HG03159 (cell line): Measurements from ENCODE around the gene EZH1.
A peak's percentile ranks its signal among the peaks of the same experiment; 100 is the strongest.

Experiments
- ATAC-seq: cut with Tn5 transposase; IDR thresholded peaks from one replicate; pipeline ENCODE4 v1.9.1; 2021; ENCODE audit warnings: mild to moderate bottlenecking, moderate library complexity; ENCODE audit not compliant: unreplicated experiment

Gene EZH1

DNA sequence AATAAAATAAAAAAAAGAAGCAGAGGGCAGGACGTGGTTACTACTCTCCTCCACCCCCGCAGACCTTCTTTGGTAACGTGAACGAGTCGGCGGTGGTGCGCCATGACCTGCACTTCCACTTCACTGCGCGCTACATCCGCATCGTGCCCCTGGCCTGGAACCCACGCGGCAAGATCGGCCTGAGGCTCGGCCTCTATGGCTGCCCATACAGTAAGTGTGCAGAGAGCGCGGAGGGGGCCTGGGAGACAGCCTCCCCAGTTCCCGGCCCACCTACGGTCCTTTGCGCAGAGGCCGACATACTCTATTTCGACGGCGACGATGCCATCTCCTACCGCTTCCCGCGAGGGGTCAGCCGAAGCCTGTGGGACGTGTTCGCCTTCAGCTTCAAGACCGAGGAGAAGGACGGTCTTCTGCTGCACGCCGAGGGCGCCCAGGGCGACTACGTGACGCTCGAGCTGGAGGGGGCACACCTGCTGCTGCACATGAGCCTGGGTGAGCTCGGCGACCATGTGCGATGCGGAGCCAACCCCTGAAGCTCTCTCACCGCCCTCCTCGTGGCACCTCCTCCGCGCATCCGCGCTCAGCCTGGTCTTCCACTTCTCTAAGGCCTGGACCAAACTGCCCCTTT is 59.8 kb downstream of the EZH1 start:
- ATAC-seq: no peak

DNA sequence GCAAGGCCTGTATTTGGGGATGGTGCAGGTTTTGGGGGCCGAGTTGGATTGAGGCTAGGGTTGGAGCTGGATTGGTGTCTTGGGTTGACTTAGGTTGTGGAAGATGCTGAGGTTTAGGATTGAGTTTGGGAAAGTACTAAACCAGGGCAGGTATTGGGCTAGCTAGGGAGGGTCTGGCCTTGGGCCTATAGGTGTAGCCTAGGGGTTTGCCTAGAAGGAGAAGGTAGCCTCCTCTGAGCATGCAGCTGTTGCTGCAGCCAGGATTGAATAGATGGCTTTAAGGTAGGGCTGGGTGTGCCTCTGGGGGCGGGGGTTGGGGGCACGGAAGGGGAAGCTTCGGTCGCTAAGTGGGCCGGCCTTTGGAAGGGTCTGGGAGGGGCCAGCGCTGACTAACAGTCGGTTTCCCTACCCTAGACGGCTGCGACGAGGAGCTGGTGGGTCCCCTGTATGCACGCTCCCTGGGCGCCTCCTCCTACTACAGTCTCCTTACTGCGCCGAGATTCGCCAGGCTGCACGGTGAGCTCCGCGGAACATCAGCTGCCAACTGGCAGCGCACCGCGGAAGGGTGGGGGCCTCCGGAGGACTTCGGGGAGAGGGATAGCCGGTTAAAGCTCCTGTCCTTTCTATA is 61.3 kb downstream of the EZH1 start:
- no peak for ATAC-seq

GRCh38 chr17:42682722-42683403 is 62.0 kb downstream of the EZH1 start:
- no peak for ATAC-seq

DNA sequence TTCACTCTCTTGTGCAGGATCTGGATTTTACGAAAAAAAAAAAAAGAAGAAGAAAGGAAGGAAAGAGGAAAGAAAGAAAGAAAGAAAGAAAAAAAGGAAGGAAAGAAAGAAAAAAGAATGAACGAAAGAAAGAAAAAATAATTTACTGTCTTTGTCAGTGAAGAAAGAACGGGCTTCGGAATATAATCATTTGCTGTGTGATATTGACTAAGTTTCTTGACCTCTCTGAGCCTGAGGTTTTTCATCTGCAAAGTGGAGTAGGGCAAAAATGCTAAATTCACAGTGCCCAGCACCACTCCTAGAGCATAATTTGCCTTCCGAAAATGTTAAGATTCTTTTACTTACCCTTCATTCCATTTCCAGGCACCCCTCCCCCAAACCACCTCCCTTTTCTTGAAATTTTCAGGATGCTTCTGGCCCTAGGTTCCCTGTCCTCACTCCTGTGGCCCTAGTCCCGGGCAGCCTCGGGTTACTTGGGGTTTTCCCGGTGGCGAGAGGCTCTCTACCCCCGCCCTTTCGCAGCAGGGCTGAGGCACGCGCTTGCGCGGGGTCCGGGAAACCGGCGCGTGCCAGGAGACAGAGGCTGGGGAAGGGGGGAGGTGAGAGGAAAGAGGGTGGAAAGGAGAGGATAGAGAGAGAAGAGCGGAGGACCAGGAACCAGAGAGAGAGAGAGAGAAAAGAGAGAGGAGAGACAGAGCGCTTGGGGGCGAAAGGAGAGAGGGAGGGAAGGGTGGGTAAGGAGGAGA is 62.7 kb downstream of the EZH1 start, which contains the start of gene CNTNAP1:
Gene CNTNAP1 (plus strand): TSS at position 556 of the 746 bp plus-strand sequence. CDS start 299 bp downstream, outside the sequence.
- no peak for ATAC-seq

- no peak for ATAC-seq
These were observed 64.5 kb downstream of the EZH1 start for GRCh38 chr17:42680331-42680808.

DNA sequence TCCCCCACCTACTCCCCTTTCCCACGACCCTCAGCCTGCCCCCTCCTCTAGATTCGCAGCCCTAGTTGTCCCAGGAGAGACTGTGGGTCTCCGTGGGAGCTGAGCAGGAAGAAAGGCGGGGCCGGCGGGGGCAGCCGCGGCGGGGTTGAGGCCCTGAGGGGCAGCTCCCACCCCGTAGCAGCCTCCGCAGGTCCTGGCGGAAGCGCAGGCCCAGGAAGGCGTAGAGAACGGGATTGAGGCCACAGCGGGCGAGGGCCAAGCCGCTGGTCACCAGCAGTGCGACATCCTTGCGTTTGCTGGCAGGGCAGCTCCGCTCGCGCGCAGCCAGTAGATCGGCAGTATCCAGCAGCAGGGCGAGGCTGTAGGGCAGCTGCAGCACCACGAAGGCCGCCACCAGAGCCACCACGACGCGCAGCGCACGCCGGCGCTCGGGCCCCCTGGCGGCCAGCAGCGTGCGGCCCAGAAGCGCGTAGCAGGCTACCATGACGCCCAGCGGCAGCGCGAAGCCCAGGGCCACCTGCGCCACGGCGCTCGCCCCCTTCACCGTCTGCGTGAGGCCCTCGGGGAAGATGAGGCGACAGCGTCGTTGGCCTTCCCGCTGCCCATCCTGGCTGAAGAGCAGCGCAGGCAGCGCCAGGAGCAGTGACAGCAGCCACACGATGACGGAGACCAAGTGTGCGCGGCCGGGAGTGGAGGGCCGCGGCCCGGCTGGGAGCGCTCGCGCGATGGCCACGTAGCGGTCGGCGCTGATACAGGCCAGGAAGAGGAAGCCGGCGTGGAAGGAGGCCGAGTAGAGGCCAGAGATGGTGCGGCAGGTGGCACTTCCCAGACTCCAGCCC is 65.1 kb downstream of the EZH1 start:
- ATAC-seq: no peak

GRCh38 chr17:42678951-42679491 is 65.8 kb downstream of the EZH1 start:
- no peak for ATAC-seq

- ATAC-seq: peak; percentile 25
These were observed 66.7 kb downstream of the EZH1 start for GRCh38 chr17:42677921-42678781.

- ATAC-seq: peak; percentile 60
These were observed 67.6 kb downstream of the EZH1 start for GRCh38 chr17:42677012-42677857.

GRCh38 chr17:42676424-42677011 is 68.3 kb downstream of the EZH1 start, which contains the start of gene PLEKHH3:
TSS of gene PLEKHH3 (minus strand) at chr17:42676994. CDS start at chr17:42676563, 431 bp downstream.
- ATAC-seq: peak; percentile 0

DNA sequence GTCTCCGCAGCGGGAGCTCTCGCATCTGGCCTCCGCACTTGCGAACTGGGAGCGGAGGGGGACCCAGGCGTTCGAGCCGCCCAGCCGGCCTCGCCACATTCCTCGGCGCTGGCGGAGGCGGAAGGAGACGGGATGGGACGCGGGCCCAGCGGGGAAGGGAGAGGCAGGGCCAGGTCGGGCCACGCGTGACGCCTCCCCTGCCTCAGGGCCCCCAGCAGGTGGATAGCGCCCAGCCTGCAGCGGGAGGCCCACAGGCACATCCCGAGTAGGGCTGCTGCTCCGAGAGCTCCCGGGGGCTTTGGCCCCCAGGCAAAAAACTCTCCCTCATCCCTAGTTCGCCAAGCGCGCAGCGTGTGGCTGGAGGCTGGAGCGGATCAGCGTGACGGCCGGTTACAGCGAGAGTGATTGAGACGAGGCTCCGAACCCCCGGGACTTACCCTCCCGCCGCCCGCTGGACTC is 68.8 kb downstream of the EZH1 start:
- no peak for ATAC-seq

GRCh38 chr17:42675348-42675964 is 69.4 kb downstream of the EZH1 start:
- no peak for ATAC-seq

- no peak for ATAC-seq
These were observed 70.0 kb downstream of the EZH1 start for GRCh38 chr17:42674755-42675347.

DNA sequence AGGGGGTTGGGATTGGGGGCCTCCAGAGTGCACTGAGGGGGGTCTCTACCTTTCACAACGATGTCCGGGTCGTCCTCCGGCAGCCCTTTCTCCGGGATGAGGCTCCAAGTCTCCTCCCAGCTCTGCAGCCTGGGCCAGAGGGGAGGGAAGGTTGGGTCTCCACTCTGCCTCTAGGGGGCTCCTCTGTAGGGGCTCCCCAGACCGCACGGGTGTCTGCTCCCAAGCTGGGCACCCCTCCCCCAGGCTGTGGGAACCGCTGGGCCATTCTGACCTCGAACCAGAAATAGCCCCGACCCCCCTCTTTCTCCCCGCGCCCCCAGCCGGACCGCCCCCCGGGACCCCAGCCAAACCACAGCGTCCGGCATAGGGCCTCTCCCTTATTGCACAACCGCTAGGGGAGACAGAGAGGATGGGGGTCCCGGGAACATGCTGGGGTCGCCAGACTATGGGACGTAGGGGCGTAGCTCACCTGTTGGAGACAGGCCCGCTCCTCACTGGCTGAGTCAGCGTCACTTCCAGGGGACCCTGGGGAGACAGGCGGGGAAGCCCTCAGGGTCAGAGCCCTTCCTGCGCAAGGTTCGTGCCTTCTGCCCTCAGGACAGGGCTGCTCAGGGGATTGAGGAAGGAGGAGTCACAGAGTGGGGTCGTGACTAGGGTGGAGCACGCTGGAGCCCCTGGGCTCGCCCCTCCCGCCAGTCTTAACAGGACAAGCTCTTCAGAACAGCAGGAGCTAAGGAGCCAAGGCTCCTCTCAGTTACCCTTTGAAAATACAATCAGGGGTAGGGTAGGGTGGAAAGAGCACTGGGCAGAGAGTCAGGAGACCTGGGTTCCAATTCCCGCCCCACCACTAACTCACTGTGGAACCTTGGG is 70.7 kb downstream of the EZH1 start:
- no peak for ATAC-seq

DNA sequence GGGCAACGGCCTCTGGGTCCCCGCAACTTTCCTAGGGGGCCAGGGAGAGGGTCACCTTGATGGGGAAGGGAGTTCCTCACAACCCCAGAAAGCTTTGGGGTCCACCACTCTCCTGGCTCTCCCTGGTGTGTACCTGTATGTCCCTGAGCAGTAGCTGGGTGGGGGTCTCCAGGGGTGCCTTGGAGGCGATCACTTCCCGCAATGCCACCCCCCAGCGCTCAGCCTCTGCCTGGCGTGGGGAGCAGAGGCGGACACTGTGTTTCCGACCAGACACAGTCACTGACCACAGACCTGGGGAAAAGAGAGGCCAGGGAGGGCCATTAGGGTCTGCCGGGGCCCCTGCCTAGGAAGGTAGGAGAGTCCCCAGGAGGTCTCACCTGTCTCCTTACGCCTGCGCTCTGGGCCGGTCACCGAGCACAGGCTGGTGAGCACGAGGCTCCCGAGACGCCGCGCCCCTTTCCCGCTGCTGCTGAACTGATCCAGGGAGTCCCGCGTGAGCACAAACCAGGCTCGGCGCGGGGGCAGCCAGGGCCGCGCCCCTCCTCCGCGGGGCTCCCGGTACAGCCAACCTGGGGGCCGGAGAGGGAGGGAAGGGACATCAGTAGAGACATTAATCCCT is 71.5 kb downstream of the EZH1 start:
- no peak for ATAC-seq
